LoVo (cell line): Measurements from ENCODE around the gene ALOX5AP.

Source experiments
- DNase-seq: peaks from one replicate; pipeline ENCODE4 v3.0.0-alpha.2; 2016; ENCODE audit warnings: low spot score

Gene ALOX5AP

GRCh38 chr13:30797847-30798535, 62.6 kb downstream of the ALOX5AP start:
- DNase-seq: no peak

GRCh38 chr13:30798776-30799355, 63.5 kb downstream of the ALOX5AP start:
- no peak for DNase-seq

GRCh38 chr13:30799356-30799824, 64.0 kb downstream of the ALOX5AP start:
- no peak for DNase-seq

- DNase-seq: no peak
Observed at GRCh38 chr13:30800107-30800506, 64.8 kb downstream of the ALOX5AP start.

- DNase-seq: no peak
Observed at GRCh38 chr13:30802501-30802900, 67.2 kb downstream of the ALOX5AP start.

GRCh38 chr13:30802953-30803478, 67.7 kb downstream of the ALOX5AP start:
- peak; percentile 71 for DNase-seq

GRCh38 chr13:30803749-30804148, 68.4 kb downstream of the ALOX5AP start:
- DNase-seq: no peak

- no peak for DNase-seq
Observed at GRCh38 chr13:30804474-30804873, 69.1 kb downstream of the ALOX5AP start.

- DNase-seq: no peak
Observed at GRCh38 chr13:30805132-30805537, 69.8 kb downstream of the ALOX5AP start.

GRCh38 chr13:30805603-30806011, 70.3 kb downstream of the ALOX5AP start:
- DNase-seq: no peak

- DNase-seq: no peak
Observed at GRCh38 chr13:30806784-30807183, 71.4 kb downstream of the ALOX5AP start.

- DNase-seq: no peak
Observed at GRCh38 chr13:30807392-30807791, 72.0 kb downstream of the ALOX5AP start.

- no peak for DNase-seq
Observed at GRCh38 chr13:30808600-30808999, 73.3 kb downstream of the ALOX5AP start.

GRCh38 chr13:30809787-30810186, 74.4 kb downstream of the ALOX5AP start:
- no peak for DNase-seq

- DNase-seq: no peak
Observed at GRCh38 chr13:30810261-30810701, 74.9 kb downstream of the ALOX5AP start.

GRCh38 chr13:30810801-30811200, 75.5 kb downstream of the ALOX5AP start:
- DNase-seq: no peak
